HL-60 (cell line): Measurements from ENCODE around the gene VTI1A.

Source experiments
- POLR2AphosphoS5 ChIP-seq: IDR thresholded peaks from 2 replicates; pipeline ENCODE4 v1.6.1; 2012; ENCODE audit warnings: low read depth
- TF ChIP-seq, protein P1 (sequence below): IDR thresholded peaks from one replicate; pipeline ENCODE4 v1.5.1; 2011; ENCODE audit warnings: low read length, control low read depth, inconsistent platforms; ENCODE audit not compliant: insufficient read depth

DNA sequence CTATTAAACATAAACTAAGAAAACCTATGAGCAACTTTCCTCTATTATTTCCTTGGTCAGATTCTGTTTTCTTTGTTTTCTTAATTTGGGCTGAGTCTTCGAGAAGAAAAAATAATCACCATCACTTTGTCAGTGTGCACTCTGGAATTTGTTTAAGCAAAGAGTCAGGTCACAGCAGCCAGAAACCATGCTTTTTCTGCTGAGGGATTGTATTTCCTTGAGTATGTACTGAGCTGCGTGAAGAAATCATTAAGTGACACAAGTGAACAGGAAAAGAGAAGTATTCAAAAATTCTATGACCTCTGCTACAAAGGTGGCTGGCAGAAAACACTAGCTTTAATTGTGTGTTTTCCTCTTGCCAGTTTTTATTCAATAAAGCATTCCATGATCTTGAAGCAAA lies 249.6 kb downstream of the VTI1A start:
- TF ChIP-seq, protein P1, sequence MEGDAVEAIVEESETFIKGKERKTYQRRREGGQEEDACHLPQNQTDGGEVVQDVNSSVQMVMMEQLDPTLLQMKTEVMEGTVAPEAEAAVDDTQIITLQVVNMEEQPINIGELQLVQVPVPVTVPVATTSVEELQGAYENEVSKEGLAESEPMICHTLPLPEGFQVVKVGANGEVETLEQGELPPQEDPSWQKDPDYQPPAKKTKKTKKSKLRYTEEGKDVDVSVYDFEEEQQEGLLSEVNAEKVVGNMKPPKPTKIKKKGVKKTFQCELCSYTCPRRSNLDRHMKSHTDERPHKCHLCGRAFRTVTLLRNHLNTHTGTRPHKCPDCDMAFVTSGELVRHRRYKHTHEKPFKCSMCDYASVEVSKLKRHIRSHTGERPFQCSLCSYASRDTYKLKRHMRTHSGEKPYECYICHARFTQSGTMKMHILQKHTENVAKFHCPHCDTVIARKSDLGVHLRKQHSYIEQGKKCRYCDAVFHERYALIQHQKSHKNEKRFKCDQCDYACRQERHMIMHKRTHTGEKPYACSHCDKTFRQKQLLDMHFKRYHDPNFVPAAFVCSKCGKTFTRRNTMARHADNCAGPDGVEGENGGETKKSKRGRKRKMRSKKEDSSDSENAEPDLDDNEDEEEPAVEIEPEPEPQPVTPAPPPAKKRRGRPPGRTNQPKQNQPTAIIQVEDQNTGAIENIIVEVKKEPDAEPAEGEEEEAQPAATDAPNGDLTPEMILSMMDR, result no peak
- TF ChIP-seq POLR2AphosphoS5, result no peak
